GM19395 (cell line): ENCODE results near the gene POLR2M.

Source experiments
- ATAC-seq: cut with Tn5 transposase; IDR thresholded peaks from one replicate; pipeline ENCODE4 v1.9.1; 2021; ENCODE audit warnings: mild to moderate bottlenecking, moderate library complexity; ENCODE audit not compliant: unreplicated experiment

The POLR2M gene

GRCh38 chr15:57690341-57690966 lies 16.1 kb upstream of the POLR2M start:
- ATAC-seq, result no peak

- no peak for ATAC-seq
Observed at GRCh38 chr15:57691082-57691481, 15.4 kb upstream of the POLR2M start.

GRCh38 chr15:57692709-57693108 lies 13.8 kb upstream of the POLR2M start:
- ATAC-seq, result no peak

GRCh38 chr15:57694279-57694678 lies 12.2 kb upstream of the POLR2M start:
- no peak for ATAC-seq

- no peak for ATAC-seq
Observed at GRCh38 chr15:57696146-57696545, 10.4 kb upstream of the POLR2M start.

- no peak for ATAC-seq
Observed at GRCh38 chr15:57697588-57697987, 8.9 kb upstream of the POLR2M start.

GRCh38 chr15:57698243-57698642 lies 8.3 kb upstream of the POLR2M start:
- no peak for ATAC-seq

- no peak for ATAC-seq
Observed at GRCh38 chr15:57698991-57699390, 7.5 kb upstream of the POLR2M start.

GRCh38 chr15:57703387-57703786 lies 3.1 kb upstream of the POLR2M start:
- ATAC-seq, result no peak

- ATAC-seq, result no peak
Observed at GRCh38 chr15:57704441-57704840, 2.1 kb upstream of the POLR2M start.

- ATAC-seq, result no peak
Observed at GRCh38 chr15:57705746-57706404, 639 bp upstream of the POLR2M start.

GRCh38 chr15:57708047-57708446 lies 1.5 kb downstream of the POLR2M start:
- no peak for ATAC-seq

- ATAC-seq, result no peak
Observed at GRCh38 chr15:57718309-57718708, 11.8 kb downstream of the POLR2M start.

GRCh38 chr15:57720867-57721266 lies 14.4 kb downstream of the POLR2M start:
- no peak for ATAC-seq

- no peak for ATAC-seq
Observed at GRCh38 chr15:57726411-57726810, 19.9 kb downstream of the POLR2M start.

- ATAC-seq, result no peak
Observed at GRCh38 chr15:57727031-57727430, 20.5 kb downstream of the POLR2M start.

GRCh38 chr15:57728436-57728835 lies 21.9 kb downstream of the POLR2M start:
- ATAC-seq, result no peak

- ATAC-seq, result no peak
Observed at GRCh38 chr15:57730876-57731275, 24.4 kb downstream of the POLR2M start.

GRCh38 chr15:57731530-57732103 lies 25.1 kb downstream of the POLR2M start:
- no peak for ATAC-seq

GRCh38 chr15:57732526-57733331 lies 26.2 kb downstream of the POLR2M start:
- no peak for ATAC-seq

- no peak for ATAC-seq
Observed at GRCh38 chr15:57734860-57735259, 28.3 kb downstream of the POLR2M start.

GRCh38 chr15:57735431-57735830 lies 28.9 kb downstream of the POLR2M start:
- ATAC-seq, result no peak
